GM12874 (cell line): ENCODE measurements around the gene NCAPH2.
A peak's percentile ranks its signal among the peaks of the same experiment; 100 is the strongest.

ENCODE experiments used
- CTCF ChIP-seq: IDR thresholded peaks from 2 replicates; pipeline ENCODE4 v1.5.1; 2011; ENCODE audit warnings: low read depth, mild to moderate bottlenecking, control low read depth, low read length, moderate library complexity; ENCODE audit not compliant: insufficient read depth

The NCAPH2 gene

GRCh38 chr22:50464451-50464850 is 43.6 kb upstream of the NCAPH2 start:
- TF ChIP-seq CTCF, result no peak

- no peak for TF ChIP-seq CTCF
These were observed 42.7 kb upstream of the NCAPH2 start for GRCh38 chr22:50465066-50465930.

GRCh38 chr22:50467341-50467740 is 40.7 kb upstream of the NCAPH2 start:
- TF ChIP-seq CTCF, result no peak

- TF ChIP-seq CTCF, result no peak
These were observed 40.1 kb upstream of the NCAPH2 start for GRCh38 chr22:50467773-50468440.

GRCh38 chr22:50468626-50469025 is 39.4 kb upstream of the NCAPH2 start:
- no peak for TF ChIP-seq CTCF

- TF ChIP-seq CTCF, result 0 out of 2 replicates have a peak, but pooled peaks have one; percentile 10
These were observed 38.4 kb upstream of the NCAPH2 start for GRCh38 chr22:50469377-50470305.

- no peak for TF ChIP-seq CTCF
These were observed 37.5 kb upstream of the NCAPH2 start for GRCh38 chr22:50470491-50470890.
